Thyroid gland (tissue), 4 donors: Measurements from ENCODE around the gene EXOC3L4.

Source experiments
- CTCF ChIP-seq, 6 experiments: fragments of 200-600 bp in 3 of 6; fragments of 450-650 bp in 3 of 6; sonication (generic) in 3 of 6; IDR thresholded peaks; one replicate each; pipeline ENCODE4 v1.5.1; 2016 to 2019; ENCODE audit warnings: antibody characterized with exemption in 6 of 6, mild to moderate bottlenecking in 2 of 6, inconsistent platforms in 1 of 6, moderate library complexity in 1 of 6
- POLR2A ChIP-seq, 2 donors: fragments of 450-650 bp; IDR thresholded peaks; one replicate each; pipeline ENCODE4 v1.6.1; 2017; ENCODE audit warnings: antibody characterized with exemption in 2 of 2, mild to moderate bottlenecking in 2 of 2, moderate library complexity in 1 of 2

- TF ChIP-seq CTCF (IDR thresholded peaks at IDR 0.05) (no peak), POLR2A (IDR thresholded peaks at IDR 0.05) (no peak)
These were observed 36.1 kb upstream of the EXOC3L4 start for GRCh38 chr14:103058164-103059055.
